ENCODE results near the gene FAM151A.

The FAM151A gene

GRCh38 chr1:54665852-54666251 is 42.5 kb upstream of the FAM151A start:
- TF ChIP-seq, protein P1, sequence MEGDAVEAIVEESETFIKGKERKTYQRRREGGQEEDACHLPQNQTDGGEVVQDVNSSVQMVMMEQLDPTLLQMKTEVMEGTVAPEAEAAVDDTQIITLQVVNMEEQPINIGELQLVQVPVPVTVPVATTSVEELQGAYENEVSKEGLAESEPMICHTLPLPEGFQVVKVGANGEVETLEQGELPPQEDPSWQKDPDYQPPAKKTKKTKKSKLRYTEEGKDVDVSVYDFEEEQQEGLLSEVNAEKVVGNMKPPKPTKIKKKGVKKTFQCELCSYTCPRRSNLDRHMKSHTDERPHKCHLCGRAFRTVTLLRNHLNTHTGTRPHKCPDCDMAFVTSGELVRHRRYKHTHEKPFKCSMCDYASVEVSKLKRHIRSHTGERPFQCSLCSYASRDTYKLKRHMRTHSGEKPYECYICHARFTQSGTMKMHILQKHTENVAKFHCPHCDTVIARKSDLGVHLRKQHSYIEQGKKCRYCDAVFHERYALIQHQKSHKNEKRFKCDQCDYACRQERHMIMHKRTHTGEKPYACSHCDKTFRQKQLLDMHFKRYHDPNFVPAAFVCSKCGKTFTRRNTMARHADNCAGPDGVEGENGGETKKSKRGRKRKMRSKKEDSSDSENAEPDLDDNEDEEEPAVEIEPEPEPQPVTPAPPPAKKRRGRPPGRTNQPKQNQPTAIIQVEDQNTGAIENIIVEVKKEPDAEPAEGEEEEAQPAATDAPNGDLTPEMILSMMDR (IDR thresholded peaks at IDR 0.05; ENCODE audit: insufficient read depth, low read length, poor library complexity, severe bottlenecking), result no peak
- Histone ChIP-seq H3K27me3 (replicated peaks; ENCODE audit: control insufficient read depth, insufficient read depth, low read length) (no peaks in the 10 kb centered on the region; the same call in 1 of the 2 replicates), H3K4me3 (replicated peaks; ENCODE audit: low read depth, low read length) (no peak overlapping the region), H3K36me3 (ENCODE audit: control insufficient read depth, insufficient read depth, low read length) (no peaks in the 10 kb centered on the region)
- DNase-seq (ENCODE audit: extremely low read depth, insufficient read length), result no peak

DNA sequence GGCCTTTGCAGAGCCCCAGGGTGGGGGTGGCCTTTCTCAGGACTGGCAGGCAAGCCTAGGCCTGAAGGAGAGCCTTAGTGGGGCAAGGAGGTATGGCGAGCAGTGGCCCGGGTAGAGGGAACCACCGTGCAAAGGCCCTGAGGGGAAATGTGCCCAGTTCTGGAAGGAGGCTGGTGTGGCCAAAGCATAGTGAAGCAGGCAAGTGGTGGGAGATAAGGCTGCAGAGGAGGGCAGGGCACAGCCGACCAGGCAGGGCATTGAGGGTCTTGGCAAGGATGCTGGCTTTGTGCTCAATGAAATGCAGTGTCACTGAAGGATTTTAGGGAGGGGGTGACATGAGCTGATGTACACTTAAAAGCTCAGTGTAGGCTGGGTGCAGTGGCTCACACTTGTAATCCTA is 41.0 kb upstream of the FAM151A start:
- no peaks in the 10 kb centered on the region; the same call in 1 of the 2 replicates for H3K27me3 ChIP-seq (replicated peaks; ENCODE audit: control insufficient read depth, insufficient read depth, low read length)
- no peak for DNase-seq (ENCODE audit: extremely low read depth, insufficient read length)
- no peaks in the 10 kb centered on the region for H3K36me3 ChIP-seq (ENCODE audit: control insufficient read depth, insufficient read depth, low read length)
- H3K4me3 ChIP-seq (replicated peaks; ENCODE audit: low read depth, low read length), result no peak overlapping the region
- TF ChIP-seq, protein P1 (IDR thresholded peaks at IDR 0.05; ENCODE audit: insufficient read depth, low read length, poor library complexity, severe bottlenecking), result no peak

GRCh38 chr1:54663725-54664124 is 40.4 kb upstream of the FAM151A start:
- DNase-seq (ENCODE audit: extremely low read depth, insufficient read length), result no peak
- Histone ChIP-seq H3K27me3 (replicated peaks; ENCODE audit: control insufficient read depth, insufficient read depth, low read length) (no peaks in the 10 kb centered on the region; the same call in 1 of the 2 replicates), H3K4me3 (replicated peaks; ENCODE audit: low read depth, low read length) (no peak overlapping the region), H3K36me3 (ENCODE audit: control insufficient read depth, insufficient read depth, low read length) (no peaks in the 10 kb centered on the region)
- TF ChIP-seq, protein P1 (IDR thresholded peaks at IDR 0.05; ENCODE audit: insufficient read depth, low read length, poor library complexity, severe bottlenecking), result no peak

GRCh38 chr1:54658164-54658913 is 35.0 kb upstream of the FAM151A start:
- TF ChIP-seq, protein P1 (IDR thresholded peaks at IDR 0.05; ENCODE audit: insufficient read depth, low read length, poor library complexity, severe bottlenecking), result no peak
- H3K27me3 ChIP-seq (replicated peaks; ENCODE audit: control insufficient read depth, insufficient read depth, low read length), result no peaks in the 10 kb centered on the region
- DNase-seq (ENCODE audit: extremely low read depth, insufficient read length), result no peak
- H3K4me3 ChIP-seq (replicated peaks; ENCODE audit: low read depth, low read length), result no peak overlapping the region
- H3K36me3 ChIP-seq (ENCODE audit: control insufficient read depth, insufficient read depth, low read length), result no peaks in the 10 kb centered on the region

- TF ChIP-seq, protein P1 (IDR thresholded peaks at IDR 0.05; ENCODE audit: insufficient read depth, low read length, poor library complexity, severe bottlenecking), result no peak
- Histone ChIP-seq H3K4me3 (replicated peaks; ENCODE audit: low read depth, low read length) (no peak overlapping the region), H3K36me3 (ENCODE audit: control insufficient read depth, insufficient read depth, low read length) (no peaks in the 10 kb centered on the region), H3K27me3 (replicated peaks; ENCODE audit: control insufficient read depth, insufficient read depth, low read length) (no peaks in the 10 kb centered on the region)
- no peak for DNase-seq (ENCODE audit: extremely low read depth, insufficient read length)
Observed at GRCh38 chr1:54653036-54653435, 29.7 kb upstream of the FAM151A start.
